ENCODE measurements around the gene IRS2. TPM values are rescaled to one million over a fixed set of nuclear protein-coding genes. Genes with fewer than 3 reads are reported as not detected.
"Not testable (repeated sequence)": the region's sequence is repeated elsewhere in the genome, so short reads cannot be mapped to it uniquely, and the experiment has no call there.

The IRS2 gene
- total and polyA plus RNA-seq, 2 donors (not counting 3 experiments of a cell fraction or from before 2014, with no cell fraction given) = 1.6 to 4.4 TPM

GRCh38 chr13:109733550-109733949, 52.8 kb downstream of the IRS2 start:
- no peak for DNase-seq (ENCODE audit: low read depth, low spot score)
- Histone ChIP-seq H3K9me1 (replicated peaks; ENCODE audit: control insufficient read depth, extremely low read depth, insufficient read depth, low read length) (no peaks in the 10 kb centered on the region), H3K4me1 (ENCODE audit: control insufficient read depth, extremely low read depth, insufficient read depth, low read length) (no peaks in the 10 kb centered on the region), H3K79me2 (ENCODE audit: control insufficient read depth, insufficient read depth, low read length) (no peaks in the 10 kb centered on the region), H3K36me3 (ENCODE audit: control insufficient read depth in 2 of 2, extremely low read depth in 1 of 2, insufficient read depth in 2 of 2, low read length in 2 of 2) (no peaks in the 10 kb centered on the region), H3K27ac (ENCODE audit: insufficient read depth, low read depth, low read length) (no peak overlapping the region), H3K27me3 (ENCODE audit: control insufficient read depth in 2 of 2, insufficient read depth in 2 of 2, low read length in 2 of 2) (peaks cover 2 to 3% of the 10 kb centered on the region in 2 experiments), H2AFZ (ENCODE audit: low read depth, low read length) (no peak overlapping the region), H3K9ac (replicated peaks; ENCODE audit: extremely low read depth, insufficient read depth, low read length) (no peak overlapping the region), H3K4me3 (replicated peaks in 1 of 3; ENCODE audit: insufficient read depth in 1 of 3, low read depth in 1 of 3, low read length in 3 of 3) (no peak overlapping the region), H3K4me2 (ENCODE audit: insufficient read depth, low read length) (no peak overlapping the region), H4K20me1 (replicated peaks; ENCODE audit: control insufficient read depth, extremely low read depth, insufficient read depth, low read length) (no peaks in the 10 kb centered on the region), H3K9me3 (replicated peaks; ENCODE audit: control insufficient read depth, insufficient read depth, low read length) (no peaks in the 10 kb centered on the region)
- BruUV-seq (replicated peaks) = no TSS peak
- TF ChIP-seq POLR2A (IDR thresholded peaks at IDR 0.05; ENCODE audit: low read depth, low read length) (no peak), MYC (IDR thresholded peaks at IDR 0.05; ENCODE audit: low read depth, low read length) (no peak), POLR2AphosphoS5 (IDR thresholded peaks at IDR 0.05; ENCODE audit: insufficient read depth, low read depth, low read length) (no peak), JUN (IDR thresholded peaks at IDR 0.05; ENCODE audit: borderline replicate concordance, insufficient read depth, insufficient read length, low read depth) (no peak)
- dilution Hi-C loops (cut with MboI; ENCODE audit: extremely low pct_ligation_motif_present, low sequenced_read_pairs) (no loop called here), intact Hi-C loops (cut with micrococcal nuclease) (no loop called here)
- ChIA-PET POLR2A (no interaction called here), CTCF (no interaction called here)
- no peak for FAIRE-seq

GRCh38 chr13:109732470-109733170, 53.8 kb downstream of the IRS2 start:
- H3K9me3 ChIP-seq (replicated peaks; ENCODE audit: control insufficient read depth, insufficient read depth, low read length); H3K4me2 ChIP-seq (ENCODE audit: insufficient read depth, low read length); FAIRE-seq; H3K79me2 ChIP-seq (ENCODE audit: control insufficient read depth, insufficient read depth, low read length); POLR2A ChIA-PET; H3K4me1 ChIP-seq (ENCODE audit: control insufficient read depth, extremely low read depth, insufficient read depth, low read length); DNase-seq (ENCODE audit: low read depth, low spot score); dilution Hi-C loops (cut with MboI; ENCODE audit: extremely low pct_ligation_motif_present, low sequenced_read_pairs); CTCF ChIA-PET; H2AFZ ChIP-seq (ENCODE audit: low read depth, low read length); BruUV-seq (replicated peaks); H3K27ac ChIP-seq (ENCODE audit: insufficient read depth, low read depth, low read length); H3K9ac ChIP-seq (replicated peaks; ENCODE audit: extremely low read depth, insufficient read depth, low read length); H3K27me3 ChIP-seq (ENCODE audit: control insufficient read depth in 2 of 2, insufficient read depth in 2 of 2, low read length in 2 of 2); H3K4me3 ChIP-seq (replicated peaks in 1 of 3; ENCODE audit: insufficient read depth in 1 of 3, low read depth in 1 of 3, low read length in 3 of 3); intact Hi-C loops (cut with micrococcal nuclease); H3K36me3 ChIP-seq (ENCODE audit: control insufficient read depth in 2 of 2, extremely low read depth in 1 of 2, insufficient read depth in 2 of 2, low read length in 2 of 2); H3K9me1 ChIP-seq (replicated peaks; ENCODE audit: control insufficient read depth, extremely low read depth, insufficient read depth, low read length); H4K20me1 ChIP-seq (replicated peaks; ENCODE audit: control insufficient read depth, extremely low read depth, insufficient read depth, low read length): not testable (repeated sequence)
